HG02642 (cell line): ENCODE data around the gene NRXN2.

Experiments used
- ATAC-seq: cut with Tn5 transposase; IDR thresholded peaks from one replicate; pipeline ENCODE4 v1.9.1; 2021; ENCODE audit warnings: mild to moderate bottlenecking; ENCODE audit not compliant: unreplicated experiment, poor library complexity

The NRXN2 gene

DNA sequence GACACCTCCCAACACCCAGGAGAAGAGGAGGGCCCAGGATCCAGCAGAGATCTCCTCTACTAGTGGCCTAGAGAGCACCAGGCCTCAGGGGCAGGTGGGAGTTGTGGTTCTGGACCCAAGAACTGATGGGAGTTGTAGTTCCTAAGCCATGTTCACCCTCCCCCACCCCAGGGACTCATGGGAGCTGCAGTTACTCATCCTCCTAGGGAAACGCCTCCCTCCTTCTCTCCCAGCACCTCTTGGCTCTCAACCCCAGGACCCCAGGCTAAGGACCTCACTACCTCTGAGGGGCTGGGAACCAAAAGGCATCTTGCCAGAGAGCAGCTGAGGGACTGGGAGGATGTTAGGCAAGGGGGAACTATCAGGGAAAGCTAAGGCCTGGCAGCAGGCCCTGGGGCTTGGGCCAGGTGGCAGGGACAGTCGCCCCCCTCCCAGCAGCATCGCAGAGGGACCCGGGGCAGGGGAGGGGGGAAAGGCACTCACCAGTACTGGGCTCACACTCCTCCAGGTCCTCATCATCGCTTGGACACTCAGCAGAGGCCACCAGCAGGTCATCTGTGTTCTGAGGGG is 103.1 kb downstream of the NRXN2 start:
- no peak for ATAC-seq

DNA sequence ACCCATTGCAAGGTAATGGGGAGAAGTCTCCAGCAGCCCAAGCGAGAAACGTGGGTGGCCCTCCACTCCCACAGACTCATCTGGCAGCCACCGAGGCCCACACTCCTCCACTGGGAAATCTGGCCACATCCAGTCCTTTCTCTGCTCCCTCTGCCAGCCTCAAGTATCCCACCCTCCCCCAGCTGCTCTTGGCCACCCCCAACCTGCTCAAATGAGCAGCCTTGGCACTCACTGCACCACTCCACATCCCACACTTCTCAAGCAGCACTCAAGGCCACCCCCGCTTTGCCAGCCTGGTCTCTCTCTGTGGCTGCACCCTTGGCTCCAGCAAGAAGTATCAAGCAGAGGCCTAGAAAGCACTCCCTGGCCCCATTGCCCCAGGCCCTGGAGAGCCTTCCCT is 103.8 kb downstream of the NRXN2 start:
- ATAC-seq = no peak

DNA sequence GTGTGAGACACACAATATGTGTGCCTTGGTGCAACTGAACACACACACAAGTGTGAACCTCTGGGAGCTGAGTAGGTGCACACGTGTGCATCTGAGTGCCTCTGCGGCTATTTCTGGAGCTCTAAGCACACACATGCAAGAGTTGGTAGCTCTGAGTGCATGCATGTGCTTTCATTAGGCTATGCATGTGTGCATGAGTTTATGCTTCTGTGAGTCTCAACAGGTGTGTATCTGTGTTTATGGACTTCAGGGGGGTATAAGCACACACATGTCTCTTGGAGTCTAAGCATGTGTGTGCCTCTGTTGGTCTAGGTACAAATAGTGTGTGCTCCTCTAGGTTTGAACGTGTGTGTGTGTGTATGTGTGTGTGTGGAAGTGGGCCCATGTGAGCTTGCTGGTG is 106.2 kb downstream of the NRXN2 start:
- ATAC-seq = no peak

DNA sequence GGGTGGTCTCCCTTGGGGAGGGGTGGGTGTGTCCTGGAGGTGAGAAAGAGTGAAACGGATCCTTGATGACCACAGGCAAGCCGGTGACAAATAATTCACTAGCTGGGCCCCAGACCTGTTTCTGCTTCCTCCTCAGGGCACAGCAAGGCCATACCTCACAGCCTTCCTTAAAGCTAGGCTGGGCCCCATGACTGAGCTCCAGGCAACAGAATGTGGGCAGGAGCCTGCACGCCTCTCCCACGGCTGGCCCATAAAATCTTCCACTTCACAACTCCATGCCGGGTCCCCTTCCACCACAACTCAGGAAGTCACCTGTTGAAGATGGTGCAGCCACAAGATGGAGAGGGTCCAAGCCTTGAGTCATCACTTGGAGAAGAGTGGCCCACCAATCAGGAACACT is 108.1 kb downstream of the NRXN2 start:
- no peak for ATAC-seq

- no peak for ATAC-seq
These were observed 109.3 kb downstream of the NRXN2 start for GRCh38 chr11:64613648-64614047.

GRCh38 chr11:64611869-64612646 is 110.9 kb downstream of the NRXN2 start:
- no peak for ATAC-seq

GRCh38 chr11:64611176-64611575 is 111.8 kb downstream of the NRXN2 start:
- no peak for ATAC-seq

DNA sequence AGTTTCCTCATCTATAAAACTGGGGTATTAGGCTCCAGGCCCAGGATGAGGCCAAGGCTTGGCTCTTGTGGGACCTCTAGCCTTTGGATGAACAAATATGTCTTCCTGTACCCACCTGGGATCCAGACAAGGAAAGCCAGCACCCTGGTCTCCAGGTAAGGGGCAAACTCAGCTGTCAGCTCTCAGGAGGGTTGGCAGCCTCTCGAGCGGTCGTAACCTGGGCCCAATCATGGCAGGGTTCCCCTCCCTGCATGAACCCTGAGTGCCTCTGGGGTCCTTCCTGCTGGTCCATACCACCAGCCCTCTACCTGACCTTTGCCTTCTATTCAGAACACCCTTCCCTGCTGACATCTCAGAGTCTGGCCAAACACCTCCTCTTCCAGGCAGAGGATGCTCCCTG is 112.4 kb downstream of the NRXN2 start:
- ATAC-seq = no peak

- ATAC-seq = no peak
These were observed 113.5 kb downstream of the NRXN2 start for GRCh38 chr11:64609436-64610047.

DNA sequence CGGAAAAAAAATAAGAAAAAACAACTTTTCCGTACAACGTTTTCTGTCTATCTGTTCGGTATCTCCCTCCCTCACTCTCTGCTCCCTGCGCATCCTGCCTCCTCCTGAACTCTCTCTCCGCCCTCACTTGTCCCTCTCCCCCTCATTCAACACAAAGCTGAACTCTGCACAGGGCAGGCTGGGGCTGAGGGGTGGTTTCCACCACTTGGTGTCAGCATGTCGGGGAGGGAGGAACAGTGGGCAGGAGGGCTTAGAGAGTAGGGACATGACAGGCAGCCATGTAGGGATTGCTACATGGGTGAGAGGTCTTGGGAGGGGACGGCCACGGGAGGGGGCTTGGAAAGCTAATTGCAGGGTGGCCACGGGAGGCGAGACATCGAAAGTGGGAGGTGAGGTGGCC is 114.4 kb downstream of the NRXN2 start:
- ATAC-seq = no peak

GRCh38 chr11:64608046-64608445 is 115.0 kb downstream of the NRXN2 start:
- no peak for ATAC-seq

DNA sequence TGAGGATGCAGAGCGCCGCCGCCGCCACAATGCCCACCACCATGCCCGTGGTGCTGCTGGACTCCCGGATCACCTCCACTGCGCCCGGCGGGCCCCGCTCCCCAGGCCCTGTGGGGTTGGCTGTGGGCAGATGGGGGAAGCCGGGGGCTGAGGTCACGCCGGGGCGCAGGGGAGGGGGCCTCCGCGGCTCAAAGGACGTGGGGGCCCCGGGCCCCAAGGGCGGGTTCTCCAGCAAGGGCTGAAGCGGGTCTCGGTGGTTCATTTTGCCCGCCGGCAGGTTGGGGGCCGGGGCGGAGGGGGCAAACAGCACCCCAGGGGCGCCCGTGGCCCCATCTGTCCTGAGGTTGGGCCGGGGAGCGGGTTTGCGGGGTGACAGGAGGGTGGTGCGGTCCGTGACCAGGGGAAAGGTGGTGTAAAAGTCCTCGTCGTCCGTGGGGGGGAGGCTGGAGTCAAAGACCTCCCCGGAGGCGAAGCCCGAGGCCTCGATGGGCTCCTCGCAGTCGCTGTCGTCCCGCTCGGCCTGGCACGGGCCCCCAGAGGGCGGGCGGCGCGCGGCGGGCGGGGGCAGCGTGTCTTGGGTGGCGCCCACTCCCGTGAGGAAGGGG is 115.5 kb downstream of the NRXN2 start:
- ATAC-seq = no peak

- ATAC-seq = no peak
These were observed 116.1 kb downstream of the NRXN2 start for GRCh38 chr11:64606796-64607380.

- no peak for ATAC-seq
These were observed 117.1 kb downstream of the NRXN2 start for GRCh38 chr11:64605656-64606585.

- no peak for ATAC-seq
These were observed 117.8 kb downstream of the NRXN2 start for GRCh38 chr11:64605244-64605560.

DNA sequence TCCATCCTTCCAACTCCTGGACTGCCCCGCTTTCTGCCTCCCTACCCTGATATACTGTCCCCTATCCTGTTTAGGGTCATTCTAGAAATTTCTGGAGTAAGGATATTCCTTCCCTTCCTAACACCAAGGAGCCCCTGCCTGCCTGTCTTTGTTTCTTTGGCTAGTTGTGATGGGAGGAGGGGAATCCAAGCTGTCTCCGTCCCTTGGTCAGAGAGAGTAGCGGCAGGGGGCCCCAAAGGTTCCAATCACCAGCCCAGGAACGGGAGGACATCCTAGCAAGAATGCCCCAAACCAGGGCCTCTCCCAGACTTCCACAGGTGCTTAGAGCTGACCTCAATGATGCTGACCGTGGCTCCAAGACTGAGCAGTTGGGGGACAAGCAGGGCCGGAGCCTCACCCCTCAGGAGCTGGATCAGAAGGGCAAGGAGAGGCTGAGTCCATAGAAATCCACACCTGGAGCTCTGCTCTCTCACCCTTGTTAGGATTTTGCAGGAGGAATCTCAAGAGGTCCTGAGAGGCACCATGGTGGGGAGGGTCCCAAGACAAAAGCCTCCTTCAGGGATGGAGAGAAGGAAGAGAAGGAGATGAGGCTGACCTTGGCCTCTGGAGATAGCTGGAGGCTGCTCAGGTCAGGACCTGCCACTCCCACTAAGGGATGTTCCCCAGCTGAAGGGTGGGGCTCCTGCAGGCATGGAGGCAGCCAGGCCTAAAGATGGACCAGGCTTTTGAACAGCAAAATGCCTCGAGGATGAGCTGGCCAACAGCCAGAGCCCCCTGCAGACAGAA is 118.3 kb downstream of the NRXN2 start:
- no peak for ATAC-seq

GRCh38 chr11:64603411-64604110 is 119.4 kb downstream of the NRXN2 start:
- no peak for ATAC-seq

DNA sequence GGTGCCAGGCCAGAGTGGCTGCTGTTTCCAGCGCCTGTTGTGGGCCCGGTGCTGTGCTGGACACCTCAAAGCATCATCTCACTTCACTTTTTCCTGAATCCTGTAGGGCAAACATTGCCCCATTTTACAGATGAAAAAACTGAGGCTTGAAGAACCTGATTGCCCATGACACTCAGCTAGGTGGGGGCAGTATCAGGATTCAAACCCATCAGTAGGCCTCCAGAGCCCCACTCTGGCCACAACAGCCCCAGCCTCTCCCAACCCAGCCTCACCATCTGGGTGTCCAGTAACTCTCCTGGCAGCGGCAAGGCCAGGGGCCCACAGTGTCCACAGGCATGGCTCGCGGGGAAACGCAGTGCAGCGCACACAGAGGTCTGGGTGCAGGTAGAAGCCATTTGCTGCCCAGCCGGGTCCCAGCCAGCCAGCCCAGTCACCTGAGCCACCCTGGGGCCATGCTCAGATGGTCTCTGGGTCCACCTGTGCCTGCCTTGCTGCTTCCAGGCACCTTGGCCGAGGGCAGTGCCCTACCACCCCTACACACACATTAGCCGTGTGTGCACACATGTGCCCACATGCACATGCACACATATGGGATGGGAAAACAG is 120.4 kb downstream of the NRXN2 start:
- ATAC-seq = no peak
